ENCODE measurements around the gene MT4.
"Not testable (repeated sequence)": the region's sequence is repeated elsewhere in the genome, so short reads cannot be mapped to it uniquely, and the experiment has no call there.

The MT4 gene

GRCh38 chr16:56559109-56559508, 5.8 kb upstream of the MT4 start:
- DNase-seq: no peak

- DNase-seq: no peak
Measured at GRCh38 chr16:56560447-56560846, 4.4 kb upstream of the MT4 start.

- no peak for DNase-seq
Measured at GRCh38 chr16:56561126-56561525, 3.7 kb upstream of the MT4 start.

GRCh38 chr16:56569971-56570370, 5.1 kb downstream of the MT4 start:
- no peak for DNase-seq

- DNase-seq: no peak
Measured at GRCh38 chr16:56571525-56571924, 6.7 kb downstream of the MT4 start.

GRCh38 chr16:56574625-56575024, 9.8 kb downstream of the MT4 start:
- no peak for DNase-seq

GRCh38 chr16:56576585-56577299, 11.9 kb downstream of the MT4 start:
- DNase-seq: peak; percentile 92

- no peak for DNase-seq
Measured at GRCh38 chr16:56577300-56577625, 12.4 kb downstream of the MT4 start.

- DNase-seq: no peak
Measured at GRCh38 chr16:56580391-56581048, 15.6 kb downstream of the MT4 start.

GRCh38 chr16:56582911-56583310, 18.0 kb downstream of the MT4 start:
- DNase-seq: not testable (repeated sequence)

GRCh38 chr16:56583351-56584168, 18.7 kb downstream of the MT4 start:
- no peak for DNase-seq

GRCh38 chr16:56584276-56584675, 19.4 kb downstream of the MT4 start:
- no peak for DNase-seq

- DNase-seq: no peak
Measured at GRCh38 chr16:56588781-56589140, 23.9 kb downstream of the MT4 start.

GRCh38 chr16:56589141-56590039, 24.5 kb downstream of the MT4 start, which contains the start of gene MT3:
Gene MT3, plus strand, starts transcription at chr16:56589528. Its CDS starts 63 bp downstream, at chr16:56589591.
- DNase-seq: peak; percentile 50

- no peak for DNase-seq
Measured at GRCh38 chr16:56591377-56592060, 26.6 kb downstream of the MT4 start.

- DNase-seq: no peak
Measured at GRCh38 chr16:56593573-56594291, 28.9 kb downstream of the MT4 start.

- no peak for DNase-seq
Measured at GRCh38 chr16:56594292-56594619, 29.4 kb downstream of the MT4 start.

GRCh38 chr16:56600398-56600999, 35.6 kb downstream of the MT4 start:
- peak; percentile 41 for DNase-seq

GRCh38 chr16:56601325-56601724, 36.5 kb downstream of the MT4 start:
- DNase-seq: no peak

- peak; percentile 23 for DNase-seq
Measured at GRCh38 chr16:56603589-56603988, 38.7 kb downstream of the MT4 start.

- no peak for DNase-seq
Measured at GRCh38 chr16:56604966-56605365, 40.1 kb downstream of the MT4 start.

All from activated CD4-positive, alpha-beta T cell treated with anti-CD3 and anti-CD28 coated beads for 48 hours (primary cell).